ENCODE data around the gene PLA2G3.
A peak's percentile ranks its signal among the peaks of the same experiment; 100 is the strongest.

Gene PLA2G3

GRCh38 chr22:31160328-31160978, 20.1 kb upstream of the PLA2G3 start:
- TF ChIP-seq CTCF (IDR thresholded peaks at IDR 0.05; ENCODE audit: borderline replicate concordance, insufficient read depth, low read depth, low read length) = no peak
- H3K4me3 ChIP-seq (ENCODE audit: low read depth, low read length) = peak overlapping the region; percentile 70

- no peak overlapping the region for H3K4me3 ChIP-seq (ENCODE audit: low read depth, low read length)
- TF ChIP-seq CTCF (IDR thresholded peaks at IDR 0.05; ENCODE audit: borderline replicate concordance, insufficient read depth, low read depth, low read length) = no peak
Measured at GRCh38 chr22:31155422-31155821, 15.1 kb upstream of the PLA2G3 start.

- no peak overlapping the region for H3K4me3 ChIP-seq (ENCODE audit: low read depth, low read length)
- TF ChIP-seq CTCF (IDR thresholded peaks at IDR 0.05; ENCODE audit: borderline replicate concordance, insufficient read depth, low read depth, low read length) = no peak
Measured at GRCh38 chr22:31154975-31155374, 14.7 kb upstream of the PLA2G3 start.

- TF ChIP-seq CTCF (IDR thresholded peaks at IDR 0.05; ENCODE audit: borderline replicate concordance, insufficient read depth, low read depth, low read length) = no peak
- no peak overlapping the region for H3K4me3 ChIP-seq (ENCODE audit: low read depth, low read length)
Measured at GRCh38 chr22:31153357-31153756, 13.0 kb upstream of the PLA2G3 start.

GRCh38 chr22:31151872-31152271, 11.6 kb upstream of the PLA2G3 start:
- TF ChIP-seq CTCF (IDR thresholded peaks at IDR 0.05; ENCODE audit: borderline replicate concordance, insufficient read depth, low read depth, low read length) = no peak
- H3K4me3 ChIP-seq (ENCODE audit: low read depth, low read length) = no peak overlapping the region

- peak; percentile 27; the same call in 1 of the 2 replicates for TF ChIP-seq CTCF (IDR thresholded peaks at IDR 0.05; ENCODE audit: borderline replicate concordance, insufficient read depth, low read depth, low read length)
Measured at GRCh38 chr22:31150615-31151014, 10.3 kb upstream of the PLA2G3 start.

GRCh38 chr22:31148953-31149627, 8.8 kb upstream of the PLA2G3 start:
- TF ChIP-seq CTCF (IDR thresholded peaks at IDR 0.05; ENCODE audit: borderline replicate concordance, insufficient read depth, low read depth, low read length) = peak; percentile 87
- no peak overlapping the region for H3K4me3 ChIP-seq (ENCODE audit: low read depth, low read length)

More at GRCh38 chr22:31150615-31151014, 10.3 kb upstream of the PLA2G3 start:
- no peak overlapping the region for H3K4me3 ChIP-seq (ENCODE audit: low read depth, low read length)

Measured in GM12875 (cell line).